HL-60 (cell line): ENCODE data around the gene KLK5.

Source experiments
- DNase-seq, 2 experiments: peaks; one replicate each; pipeline ENCODE4 v3.0.0-alpha.2; 2010 to 2020; ENCODE audit warnings: low read depth in 1 of 2, low spot score in 1 of 2
- H3K27ac ChIP-seq: fragments of 250-450 bp; sonication (Bioruptor Pico); replicated peaks from 2 replicates; pipeline ENCODE4 v1.5.1; 2020; ENCODE audit warnings: mild to moderate bottlenecking, moderate library complexity
- H3K27me3 ChIP-seq: fragments of 250-450 bp; sonication (Bioruptor Pico); 2 replicates; pipeline ENCODE4 v1.5.1; 2021; ENCODE audit warnings: mild to moderate bottlenecking, moderate library complexity; ENCODE audit not compliant: insufficient read depth, poor library complexity, severe bottlenecking
- H3K4me3 ChIP-seq: replicated peaks from 2 replicates; pipeline ENCODE4 v1.5.1; 2011; ENCODE audit warnings: mild to moderate bottlenecking, control low read depth, low read length; ENCODE audit not compliant: insufficient read depth
- GABPA ChIP-seq: IDR thresholded peaks from 2 replicates; pipeline ENCODE4 v1.6.1; 2012; ENCODE audit warnings: low read depth
- POLR2AphosphoS5 ChIP-seq: IDR thresholded peaks from 2 replicates; pipeline ENCODE4 v1.6.1; 2012; ENCODE audit warnings: low read depth
- SPI1 ChIP-seq: IDR thresholded peaks from 2 replicates; pipeline ENCODE4 v1.6.1; 2012; ENCODE audit warnings: low read depth, mild to moderate bottlenecking, borderline replicate concordance
- TF ChIP-seq, protein P1 (sequence below): IDR thresholded peaks from 2 replicates; pipeline ENCODE4 v1.6.1; 2012; ENCODE audit warnings: low read depth; ENCODE audit not compliant: insufficient replicate concordance
- TF ChIP-seq, protein P2 (sequence below): IDR thresholded peaks from one replicate; pipeline ENCODE4 v1.5.1; 2011; ENCODE audit warnings: low read length, control low read depth, inconsistent platforms; ENCODE audit not compliant: insufficient read depth

KLK5 gene

DNA sequence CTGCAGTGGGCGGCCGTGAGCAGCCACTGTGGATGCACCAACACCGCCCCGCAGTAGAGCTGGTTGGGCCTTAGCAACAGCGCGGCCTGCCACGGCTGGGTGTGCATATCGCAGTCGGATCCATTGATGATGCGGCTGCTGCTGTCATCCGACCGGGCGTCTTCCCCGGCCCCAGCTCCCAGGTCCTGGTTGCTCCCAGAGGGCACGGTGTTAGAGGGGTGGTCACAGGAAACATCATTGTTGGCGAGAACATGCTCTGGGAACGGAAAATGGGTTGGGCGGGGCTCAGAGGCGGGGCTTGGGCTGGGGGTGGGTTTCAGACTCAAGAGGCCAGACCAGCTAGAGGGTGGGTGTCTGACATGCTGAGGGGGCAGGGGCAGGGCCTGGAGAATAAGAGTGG, 3.0 kb downstream of the KLK5 start:
- no peak for DNase-seq
- H3K27me3 ChIP-seq: no peaks in the 10 kb centered on the region
- no peak overlapping the region for H3K4me3 ChIP-seq
- H3K27ac ChIP-seq: no peak overlapping the region
- TF ChIP-seq, protein P1, sequence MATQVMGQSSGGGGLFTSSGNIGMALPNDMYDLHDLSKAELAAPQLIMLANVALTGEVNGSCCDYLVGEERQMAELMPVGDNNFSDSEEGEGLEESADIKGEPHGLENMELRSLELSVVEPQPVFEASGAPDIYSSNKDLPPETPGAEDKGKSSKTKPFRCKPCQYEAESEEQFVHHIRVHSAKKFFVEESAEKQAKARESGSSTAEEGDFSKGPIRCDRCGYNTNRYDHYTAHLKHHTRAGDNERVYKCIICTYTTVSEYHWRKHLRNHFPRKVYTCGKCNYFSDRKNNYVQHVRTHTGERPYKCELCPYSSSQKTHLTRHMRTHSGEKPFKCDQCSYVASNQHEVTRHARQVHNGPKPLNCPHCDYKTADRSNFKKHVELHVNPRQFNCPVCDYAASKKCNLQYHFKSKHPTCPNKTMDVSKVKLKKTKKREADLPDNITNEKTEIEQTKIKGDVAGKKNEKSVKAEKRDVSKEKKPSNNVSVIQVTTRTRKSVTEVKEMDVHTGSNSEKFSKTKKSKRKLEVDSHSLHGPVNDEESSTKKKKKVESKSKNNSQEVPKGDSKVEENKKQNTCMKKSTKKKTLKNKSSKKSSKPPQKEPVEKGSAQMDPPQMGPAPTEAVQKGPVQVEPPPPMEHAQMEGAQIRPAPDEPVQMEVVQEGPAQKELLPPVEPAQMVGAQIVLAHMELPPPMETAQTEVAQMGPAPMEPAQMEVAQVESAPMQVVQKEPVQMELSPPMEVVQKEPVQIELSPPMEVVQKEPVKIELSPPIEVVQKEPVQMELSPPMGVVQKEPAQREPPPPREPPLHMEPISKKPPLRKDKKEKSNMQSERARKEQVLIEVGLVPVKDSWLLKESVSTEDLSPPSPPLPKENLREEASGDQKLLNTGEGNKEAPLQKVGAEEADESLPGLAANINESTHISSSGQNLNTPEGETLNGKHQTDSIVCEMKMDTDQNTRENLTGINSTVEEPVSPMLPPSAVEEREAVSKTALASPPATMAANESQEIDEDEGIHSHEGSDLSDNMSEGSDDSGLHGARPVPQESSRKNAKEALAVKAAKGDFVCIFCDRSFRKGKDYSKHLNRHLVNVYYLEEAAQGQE: no peak
- TF ChIP-seq, protein P2, sequence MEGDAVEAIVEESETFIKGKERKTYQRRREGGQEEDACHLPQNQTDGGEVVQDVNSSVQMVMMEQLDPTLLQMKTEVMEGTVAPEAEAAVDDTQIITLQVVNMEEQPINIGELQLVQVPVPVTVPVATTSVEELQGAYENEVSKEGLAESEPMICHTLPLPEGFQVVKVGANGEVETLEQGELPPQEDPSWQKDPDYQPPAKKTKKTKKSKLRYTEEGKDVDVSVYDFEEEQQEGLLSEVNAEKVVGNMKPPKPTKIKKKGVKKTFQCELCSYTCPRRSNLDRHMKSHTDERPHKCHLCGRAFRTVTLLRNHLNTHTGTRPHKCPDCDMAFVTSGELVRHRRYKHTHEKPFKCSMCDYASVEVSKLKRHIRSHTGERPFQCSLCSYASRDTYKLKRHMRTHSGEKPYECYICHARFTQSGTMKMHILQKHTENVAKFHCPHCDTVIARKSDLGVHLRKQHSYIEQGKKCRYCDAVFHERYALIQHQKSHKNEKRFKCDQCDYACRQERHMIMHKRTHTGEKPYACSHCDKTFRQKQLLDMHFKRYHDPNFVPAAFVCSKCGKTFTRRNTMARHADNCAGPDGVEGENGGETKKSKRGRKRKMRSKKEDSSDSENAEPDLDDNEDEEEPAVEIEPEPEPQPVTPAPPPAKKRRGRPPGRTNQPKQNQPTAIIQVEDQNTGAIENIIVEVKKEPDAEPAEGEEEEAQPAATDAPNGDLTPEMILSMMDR: no peak
- TF ChIP-seq GABPA: no peak
- no peak for TF ChIP-seq SPI1
- TF ChIP-seq POLR2AphosphoS5: no peak

DNA sequence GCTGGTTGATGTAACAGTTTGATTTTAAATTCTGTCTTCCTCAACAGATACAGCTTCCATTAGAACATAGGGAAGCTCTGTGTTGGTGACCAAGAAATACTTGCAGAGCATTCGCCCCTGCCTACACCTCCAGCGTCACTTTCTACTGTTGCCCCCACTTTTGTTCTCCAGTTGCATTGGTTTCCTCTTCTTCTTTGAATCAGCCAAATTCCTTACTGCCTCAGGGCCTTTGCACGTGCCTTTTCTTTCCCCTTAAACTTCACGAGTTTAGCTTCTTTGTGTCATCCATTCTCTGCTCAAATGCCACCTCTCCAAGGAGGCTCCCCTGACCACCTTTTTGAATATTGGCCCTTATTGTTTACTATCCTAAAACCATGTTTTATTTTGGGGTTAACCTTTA, 5.7 kb downstream of the KLK5 start:
- TF ChIP-seq, protein P1: no peak
- no peak for TF ChIP-seq GABPA
- TF ChIP-seq POLR2AphosphoS5: no peak
- no peak for TF ChIP-seq SPI1
- TF ChIP-seq, protein P2: no peak
- no peak for DNase-seq
- Histone ChIP-seq H3K4me3 (no peak overlapping the region), H3K27me3 (no peaks in the 10 kb centered on the region), H3K27ac (no peak overlapping the region)

DNA sequence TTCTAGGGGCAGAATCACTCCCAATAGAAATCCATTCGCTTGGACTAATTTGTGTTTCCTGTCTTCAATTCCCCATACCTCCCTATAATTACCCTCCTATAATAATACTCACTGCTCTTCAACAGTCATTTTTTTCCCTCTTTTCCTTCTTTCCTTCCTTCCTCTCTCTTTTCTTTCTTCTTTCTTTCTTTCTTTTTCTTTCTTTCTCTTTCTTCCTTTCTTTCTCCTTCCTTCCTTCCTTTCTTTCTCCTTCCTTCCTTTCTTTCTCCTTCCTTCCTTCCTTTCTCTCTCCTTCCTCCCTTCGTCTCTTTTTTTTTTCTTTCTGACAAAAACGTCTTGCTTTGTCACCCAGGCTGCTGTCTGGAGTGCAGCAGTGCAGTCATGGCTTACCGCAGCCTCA, 8.0 kb downstream of the KLK5 start:
- Histone ChIP-seq H3K27ac (no peak overlapping the region), H3K27me3 (no peaks in the 10 kb centered on the region), H3K4me3 (no peak overlapping the region)
- no peak for DNase-seq
- TF ChIP-seq, protein P1: no peak
